ENCODE measurements around the gene ABCC6. TPM values are rescaled to one million over a fixed set of nuclear protein-coding genes. Genes with fewer than 3 reads are reported as not detected.

Gene ABCC6
- total RNA-seq, 5 donors from 2014 or later (not counting 1 experiment from before 2014, with no cell fraction given) = 0.12 TPM; not detected in 4

Other genes with a start within 250 kb of the ABCC6 start
- gene NOMO3, start 9.0 kb upstream of the ABCC6 start, total RNA-seq = 10 to 100 TPM; 34.1 to 54.7 (median 47.3) TPM
- gene NPIPA7, start 155.6 kb upstream of the ABCC6 start, total RNA-seq = 1 to 10 TPM; 1.1 to 7.7 (median 4.4) TPM

Measured in T-cell (primary cell).